NB4 (cell line): ENCODE results near the gene KAZN.

Experiments
- DNase-seq: peaks from one replicate; pipeline ENCODE4 v3.0.0; 2010; ENCODE audit warnings: low read depth
- H3K4me3 ChIP-seq: one replicate; pipeline ENCODE4 v1.5.1; 2011; ENCODE audit warnings: mild to moderate bottlenecking, low read depth, low read length, moderate library complexity
- MYC ChIP-seq: IDR thresholded peaks from 2 replicates; pipeline ENCODE4 v1.6.1; 2011; ENCODE audit warnings: low read depth, low read length
- POLR2A ChIP-seq: IDR thresholded peaks from 2 replicates; pipeline ENCODE4 v1.6.1; 2011; ENCODE audit warnings: mild to moderate bottlenecking; ENCODE audit not compliant: insufficient read length; ENCODE audit errors: extremely low read depth
- TF ChIP-seq, protein P1 (sequence below): IDR thresholded peaks from 2 replicates; pipeline ENCODE4 v1.6.1; 2011; ENCODE audit warnings: low read depth, low read length
- TF ChIP-seq, protein P2 (sequence below): IDR thresholded peaks from one replicate; pipeline ENCODE4 v1.5.1; 2012; ENCODE audit warnings: low read depth, low read length

KAZN gene

DNA sequence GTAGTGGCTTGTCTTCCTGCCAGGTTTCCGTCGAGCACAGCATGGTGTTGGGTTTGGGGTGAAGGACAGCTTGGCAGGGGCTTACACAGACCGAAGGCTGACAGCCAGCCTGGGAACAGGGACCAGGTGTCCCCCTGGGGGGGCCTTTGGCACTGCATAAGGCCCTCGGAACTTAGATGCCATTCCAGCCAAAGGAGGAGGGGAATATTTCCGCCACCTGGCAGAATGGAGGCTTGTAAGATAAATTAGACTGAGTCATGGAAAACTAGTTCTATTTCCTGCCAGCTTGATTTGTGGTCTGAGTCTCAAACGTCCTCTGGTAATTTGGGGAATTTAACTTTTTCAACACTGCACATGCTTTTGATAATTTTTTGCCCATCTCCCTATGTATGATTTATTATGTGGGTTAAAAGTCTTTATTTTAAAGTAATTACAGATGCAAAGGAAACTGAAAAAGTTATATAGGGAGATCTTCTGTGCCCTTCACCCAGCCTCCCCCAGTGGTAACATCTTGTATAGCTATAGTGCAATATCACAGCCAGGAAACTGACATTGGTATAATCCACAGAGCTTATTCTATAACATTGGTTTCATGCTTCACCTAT, 543.6 kb downstream of the KAZN start:
- no peak overlapping the region for H3K4me3 ChIP-seq
- TF ChIP-seq, protein P1, sequence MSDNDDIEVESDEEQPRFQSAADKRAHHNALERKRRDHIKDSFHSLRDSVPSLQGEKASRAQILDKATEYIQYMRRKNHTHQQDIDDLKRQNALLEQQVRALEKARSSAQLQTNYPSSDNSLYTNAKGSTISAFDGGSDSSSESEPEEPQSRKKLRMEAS, result no peak
- TF ChIP-seq POLR2A, result no peak
- no peak for TF ChIP-seq MYC
- TF ChIP-seq, protein P2, sequence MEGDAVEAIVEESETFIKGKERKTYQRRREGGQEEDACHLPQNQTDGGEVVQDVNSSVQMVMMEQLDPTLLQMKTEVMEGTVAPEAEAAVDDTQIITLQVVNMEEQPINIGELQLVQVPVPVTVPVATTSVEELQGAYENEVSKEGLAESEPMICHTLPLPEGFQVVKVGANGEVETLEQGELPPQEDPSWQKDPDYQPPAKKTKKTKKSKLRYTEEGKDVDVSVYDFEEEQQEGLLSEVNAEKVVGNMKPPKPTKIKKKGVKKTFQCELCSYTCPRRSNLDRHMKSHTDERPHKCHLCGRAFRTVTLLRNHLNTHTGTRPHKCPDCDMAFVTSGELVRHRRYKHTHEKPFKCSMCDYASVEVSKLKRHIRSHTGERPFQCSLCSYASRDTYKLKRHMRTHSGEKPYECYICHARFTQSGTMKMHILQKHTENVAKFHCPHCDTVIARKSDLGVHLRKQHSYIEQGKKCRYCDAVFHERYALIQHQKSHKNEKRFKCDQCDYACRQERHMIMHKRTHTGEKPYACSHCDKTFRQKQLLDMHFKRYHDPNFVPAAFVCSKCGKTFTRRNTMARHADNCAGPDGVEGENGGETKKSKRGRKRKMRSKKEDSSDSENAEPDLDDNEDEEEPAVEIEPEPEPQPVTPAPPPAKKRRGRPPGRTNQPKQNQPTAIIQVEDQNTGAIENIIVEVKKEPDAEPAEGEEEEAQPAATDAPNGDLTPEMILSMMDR, result no peak
- no peak for DNase-seq

DNA sequence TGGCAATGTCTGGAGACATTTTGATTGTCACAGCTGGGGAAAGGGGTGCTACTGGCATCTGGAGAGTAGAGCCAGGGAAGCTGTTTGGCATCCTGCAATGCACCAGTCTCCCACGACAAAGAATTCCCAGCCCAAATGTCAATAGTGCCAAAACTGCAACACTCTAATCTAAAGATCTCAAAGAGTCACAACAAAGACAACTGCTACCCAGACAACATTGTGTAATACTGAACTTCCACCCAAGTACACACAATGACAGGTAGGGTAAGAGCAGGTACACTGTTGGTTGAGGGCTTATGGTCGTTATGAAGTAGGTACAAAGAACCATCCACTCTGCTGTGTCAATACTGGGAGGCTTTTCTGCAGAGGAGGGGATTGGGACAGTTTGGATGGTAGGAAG, 546.8 kb downstream of the KAZN start:
- H3K4me3 ChIP-seq, result no peak overlapping the region
- DNase-seq, result no peak
- no peak for TF ChIP-seq MYC
- TF ChIP-seq, protein P2, result no peak
- no peak for TF ChIP-seq POLR2A
- TF ChIP-seq, protein P1, result no peak

DNA sequence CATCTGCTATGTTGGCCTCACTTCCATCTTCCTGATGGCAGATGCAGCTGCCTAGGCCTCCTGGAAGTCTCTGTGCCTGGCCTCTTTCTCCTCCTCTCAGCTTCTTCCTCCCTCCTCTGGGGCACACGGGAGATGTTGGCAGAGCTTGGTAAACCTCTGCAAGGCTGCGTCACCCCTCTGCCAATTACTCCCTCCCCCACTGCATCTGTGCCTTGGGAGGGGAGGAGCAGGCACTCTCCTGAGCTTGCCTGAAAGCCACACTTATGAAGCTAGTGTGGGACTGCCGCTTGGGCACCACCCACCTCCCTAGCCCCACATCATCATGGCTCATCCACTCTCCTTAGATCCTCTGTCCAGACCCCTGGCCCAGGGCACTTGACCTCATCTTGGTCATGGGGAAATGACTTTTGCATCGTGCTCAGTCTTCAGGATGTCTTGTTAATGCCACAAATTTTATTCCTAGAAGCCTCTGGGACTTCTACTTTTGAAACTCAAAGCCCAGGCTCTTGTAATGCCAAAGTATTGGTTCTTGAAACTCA, 547.7 kb downstream of the KAZN start:
- DNase-seq, result no peak
- TF ChIP-seq, protein P1, result no peak
- TF ChIP-seq POLR2A (no peak), MYC (no peak)
- TF ChIP-seq, protein P2, result no peak
- no peak overlapping the region for H3K4me3 ChIP-seq

DNA sequence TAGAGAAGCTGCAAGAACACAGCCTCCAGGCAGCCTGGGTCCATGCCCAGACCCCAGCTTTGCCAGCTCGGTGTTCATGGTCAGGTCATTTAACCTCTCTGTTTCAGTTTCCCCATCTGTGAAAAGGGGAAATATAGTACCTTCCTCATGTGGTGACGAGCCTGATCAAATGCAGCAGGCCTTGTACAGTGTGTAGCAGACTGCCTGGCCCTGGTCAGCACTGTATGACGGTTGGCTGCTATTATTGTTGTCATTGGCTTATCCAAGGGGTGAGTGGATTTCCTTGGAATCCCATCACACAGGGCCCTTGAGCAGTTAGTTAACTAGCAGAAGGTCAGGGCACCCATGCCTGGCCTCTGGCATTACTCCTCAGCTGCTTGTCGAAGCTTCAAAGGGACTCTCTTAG, 548.5 kb downstream of the KAZN start:
- TF ChIP-seq POLR2A, result no peak
- TF ChIP-seq, protein P2, result no peak
- no peak for TF ChIP-seq MYC
- TF ChIP-seq, protein P1, result no peak
- no peak for DNase-seq
- H3K4me3 ChIP-seq, result no peak overlapping the region

DNA sequence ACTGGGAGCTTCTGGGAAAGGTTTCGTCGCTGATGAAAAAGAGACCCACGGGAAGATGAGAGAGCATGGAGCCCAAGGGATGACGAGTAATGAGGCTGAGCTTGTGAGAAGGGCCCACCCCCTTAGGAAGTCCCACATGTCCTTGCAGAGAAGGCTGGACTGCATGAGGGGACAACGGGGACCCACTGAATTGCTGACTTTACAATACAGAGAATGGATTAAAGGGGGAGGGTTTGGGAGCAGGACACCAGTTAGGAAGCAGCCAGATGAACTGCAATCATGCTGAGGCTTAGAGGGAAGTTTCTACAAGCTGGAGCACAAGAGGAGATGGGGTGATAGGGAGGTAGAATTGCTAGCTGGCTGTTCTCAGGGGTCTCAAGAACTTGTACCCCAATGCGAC, 549.5 kb downstream of the KAZN start:
- TF ChIP-seq, protein P1, result no peak
- TF ChIP-seq MYC (no peak), POLR2A (no peak)
- TF ChIP-seq, protein P2, result no peak
- DNase-seq, result no peak

More for the DNA sequence above, 549.5 kb downstream of the KAZN start:
- no peak overlapping the region for H3K4me3 ChIP-seq
